Fibroblast of lung (primary cell): Measurements from ENCODE around the gene GAPDHS. TPM values are rescaled to one million over a fixed set of nuclear protein-coding genes. Genes with fewer than 3 reads are reported as not detected.

Source experiments
- DNase-seq, 2 donors: peaks; one replicate each; pipeline versions ENCODE4 v3.0.0 to v3.0.0-alpha.2; 2010; ENCODE audit warnings: low read depth in 2 of 2
- H2AFZ ChIP-seq: 2 replicates; pipeline ENCODE4 v1.5.1; 2012; ENCODE audit warnings: low read length, control low read depth, inconsistent platforms
- H3K27ac ChIP-seq: 2 replicates; pipeline ENCODE4 v1.5.1; 2011; ENCODE audit warnings: low read length, control low read depth; ENCODE audit not compliant: insufficient read depth
- H3K27me3 ChIP-seq: 2 replicates; pipeline ENCODE4 v1.5.1; 2011; ENCODE audit warnings: mild to moderate bottlenecking, low read length; ENCODE audit not compliant: control insufficient read depth, insufficient read depth
- H3K36me3 ChIP-seq: 2 replicates; pipeline ENCODE4 v1.5.1; 2011; ENCODE audit warnings: low read length; ENCODE audit not compliant: control insufficient read depth, insufficient read depth
- H3K4me1 ChIP-seq: 2 replicates; pipeline ENCODE4 v1.5.1; 2011; ENCODE audit warnings: low read length; ENCODE audit not compliant: control insufficient read depth, insufficient read depth; ENCODE audit errors: extremely low read depth
- H3K4me2 ChIP-seq: 2 replicates; pipeline ENCODE4 v1.5.1; 2011; ENCODE audit warnings: low read length, control low read depth; ENCODE audit not compliant: insufficient read depth; ENCODE audit errors: extremely low read depth
- H3K4me3 ChIP-seq, 4 experiments: fragments of 200-600 bp in 1 of 4; sonication (generic) in 1 of 4; replicated peaks in 1 of 4; 2 replicates each; pipeline ENCODE4 v1.5.1; 2011 to 2016; ENCODE audit warnings: low read length in 4 of 4, low read depth in 3 of 4, mild to moderate bottlenecking in 3 of 4, control low read depth in 2 of 4, inconsistent platforms in 1 of 4, mixed read lengths in 1 of 4; ENCODE audit not compliant: insufficient read depth in 1 of 4; ENCODE audit errors: control extremely low read depth in 1 of 4
- H3K79me2 ChIP-seq: 2 replicates; pipeline ENCODE4 v1.5.1; 2012; ENCODE audit warnings: mild to moderate bottlenecking, low read length, inconsistent platforms; ENCODE audit not compliant: control insufficient read depth, insufficient read depth
- H3K9ac ChIP-seq: 2 replicates; pipeline ENCODE4 v1.5.1; 2011; ENCODE audit warnings: mild to moderate bottlenecking, low read length, control low read depth; ENCODE audit not compliant: insufficient read depth
- H3K9me3 ChIP-seq: 2 replicates; pipeline ENCODE4 v1.5.1; 2012; ENCODE audit warnings: low read depth, low read length; ENCODE audit not compliant: control insufficient read depth, insufficient read depth
- H4K20me1 ChIP-seq: 2 replicates; pipeline ENCODE4 v1.5.1; 2011; ENCODE audit warnings: low read length; ENCODE audit not compliant: control insufficient read depth, insufficient read depth; ENCODE audit errors: extremely low read depth
- CTCF ChIP-seq, 2 donors: IDR thresholded peaks in 1 of 2; conservative IDR thresholded peaks in 1 of 2; 1 replicate in 1 of 2; 2 replicates in 1 of 2; pipeline ENCODE4 v1.5.1; 2011 to 2012; ENCODE audit warnings: low read length in 2 of 2, control low read depth in 1 of 2, inconsistent platforms in 1 of 2, low read depth in 1 of 2, mild to moderate bottlenecking in 1 of 2
- EZH2 ChIP-seq: IDR thresholded peaks from 2 replicates; pipeline ENCODE4 v1.5.1; 2012; ENCODE audit warnings: low read length, control low read depth, mild to moderate bottlenecking; ENCODE audit errors: missing control alignments
- polyA plus RNA-seq, 2 donors: library from polyadenylated mRNA; depleted of rRNA in 1 of 2; stranded (reverse) in 1 of 2; unstranded in 1 of 2; fragments of >200 nt; gene quantifications; 2 replicates each; pipeline ENCODE4 v1.2.1, GENCODE V29; 2011 to 2012; ENCODE audit warnings: missing spikeins in 1 of 2
- total RNA-seq: library from RNA; depleted of rRNA; stranded (reverse); fragments of >200 nt; gene quantifications from 2 replicates; pipeline ENCODE4 v1.2.1, GENCODE V29; 2014

The GAPDHS gene
- total and polyA plus RNA-seq, 2 donors (not counting 1 experiment from before 2014, with no cell fraction given), result not detected

- no peak within 1 kb of the TSS for H2AFZ ChIP-seq
- TF ChIP-seq CTCF (conservative IDR thresholded peaks at IDR 0.05 in 1 of 2, IDR thresholded peaks at IDR 0.05 in 1 of 2; ENCODE audit: low read depth in 1 of 2, low read length in 2 of 2), result no peak
- TF ChIP-seq EZH2, result no peak
- no peaks in the 10 kb centered on the region for H3K4me1 ChIP-seq
Observed at GRCh38 chr19:35585848-35586247, 52.6 kb downstream of the GAPDHS start, which contains the start of gene PMIS2. PMIS2 (plus strand) TSS chr19:35586173; CDS start chr19:35586260, 87 bp downstream.

DNA sequence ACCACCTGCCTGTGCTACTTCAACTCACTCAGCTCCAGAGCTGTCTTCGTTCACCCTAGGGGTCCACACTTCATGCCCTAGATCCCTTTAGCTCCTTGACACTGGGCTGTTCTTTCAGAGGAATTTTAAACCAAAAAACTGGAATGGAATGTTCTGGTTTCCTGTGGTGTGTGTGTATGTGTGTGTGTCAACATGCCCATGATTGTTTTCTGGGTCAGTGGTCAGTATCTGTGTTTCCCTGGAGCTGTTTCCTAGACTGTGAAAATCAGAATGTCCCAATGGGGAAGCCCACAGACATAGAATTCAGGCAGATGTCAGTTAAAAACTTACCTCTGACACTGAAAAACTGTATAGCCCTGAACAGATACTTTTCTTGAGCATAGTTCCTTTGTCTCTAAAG is 54.1 kb downstream of the GAPDHS start:
- peak in 1 of 2 donors; percentile 10 for DNase-seq
- Histone ChIP-seq H3K27ac (no peak overlapping the region), H3K27me3 (peaks cover 3% of the 10 kb centered on the region), H3K9ac (no peak overlapping the region), H3K4me2 (no peak overlapping the region), H3K4me1 (no peaks in the 10 kb centered on the region), H4K20me1 (no peaks in the 10 kb centered on the region), H2AFZ (no peak overlapping the region), H3K79me2 (no peaks in the 10 kb centered on the region), H3K9me3 (no peaks in the 10 kb centered on the region), H3K36me3 (no peaks in the 10 kb centered on the region), H3K4me3 (no peak overlapping the region)
- TF ChIP-seq EZH2 (no peak), CTCF (conservative IDR thresholded peaks at IDR 0.05 in 1 of 2, IDR thresholded peaks at IDR 0.05 in 1 of 2; ENCODE audit: low read depth in 1 of 2, low read length in 2 of 2) (no peak)

More at GRCh38 chr19:35585848-35586247, 52.6 kb downstream of the GAPDHS start, which contains the start of gene PMIS2:
- Histone ChIP-seq H3K79me2 (no peaks in the 10 kb centered on the region), H3K9ac (no peak within 1 kb of the TSS), H3K9me3 (no peaks in the 10 kb centered on the region), H3K36me3 (no peaks in the 10 kb centered on the region), H4K20me1 (no peaks in the 10 kb centered on the region), H3K4me3 (no peak within 1 kb of the TSS), H3K27me3 (peaks cover 3% of the 10 kb centered on the region), H3K27ac (no peak within 1 kb of the TSS), H3K4me2 (no peak within 1 kb of the TSS)
- DNase-seq, result no peak

DNA sequence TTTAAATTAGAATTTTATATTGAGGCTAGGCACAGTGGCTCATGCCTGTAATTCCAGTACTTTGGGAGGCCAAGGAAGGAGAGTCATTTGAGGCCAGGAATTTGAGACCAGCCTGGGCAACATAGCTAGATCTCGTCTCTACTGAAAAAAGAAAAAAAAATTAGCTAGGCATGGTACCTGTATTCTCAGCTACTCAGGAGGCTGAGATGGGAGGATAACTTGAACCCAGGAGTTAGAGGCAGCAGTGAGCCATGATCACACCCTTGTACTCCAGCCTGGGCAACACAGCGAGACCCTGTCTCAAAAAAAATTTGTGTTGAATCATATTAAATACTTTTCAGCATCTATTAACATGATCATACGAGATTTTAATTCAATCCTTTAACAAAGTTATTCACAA is 57.6 kb downstream of the GAPDHS start:
- Histone ChIP-seq H3K4me2 (no peak overlapping the region), H3K9ac (no peak overlapping the region), H3K4me3 (no peak overlapping the region), H3K36me3 (no peaks in the 10 kb centered on the region), H4K20me1 (no peaks in the 10 kb centered on the region), H3K27ac (no peak overlapping the region), H3K9me3 (no peaks in the 10 kb centered on the region), H2AFZ (no peak overlapping the region), H3K4me1 (no peaks in the 10 kb centered on the region), H3K27me3 (peaks cover 3% of the 10 kb centered on the region), H3K79me2 (no peaks in the 10 kb centered on the region)
- TF ChIP-seq CTCF (conservative IDR thresholded peaks at IDR 0.05 in 1 of 2, IDR thresholded peaks at IDR 0.05 in 1 of 2; ENCODE audit: low read depth in 1 of 2, low read length in 2 of 2) (no peak), EZH2 (no peak)
- no peak for DNase-seq
